Ectodermal cell (in vitro differentiated cells): ENCODE results near the gene NDUFA8.
A peak's percentile ranks its signal among the peaks of the same experiment; 100 is the strongest.

Experiments used
- H3K27ac ChIP-seq: 2 replicates; pipeline ENCODE4 v1.7.0; 2013; ENCODE audit warnings: mild to moderate bottlenecking, low read depth, low read length; ENCODE audit not compliant: insufficient read depth, poor library complexity, severe bottlenecking
- H3K27me3 ChIP-seq: 2 replicates; pipeline ENCODE4 v1.7.0; 2013; ENCODE audit warnings: mild to moderate bottlenecking, low read length; ENCODE audit not compliant: insufficient read depth, control insufficient read depth, poor library complexity, severe bottlenecking
- H3K36me3 ChIP-seq: one replicate; pipeline ENCODE4 v1.7.0; 2013; ENCODE audit warnings: low read length; ENCODE audit not compliant: control insufficient read depth, insufficient read depth
- H3K4me1 ChIP-seq: one replicate; pipeline ENCODE4 v1.7.0; 2013; ENCODE audit warnings: low read length; ENCODE audit not compliant: control insufficient read depth, insufficient read depth
- H3K4me3 ChIP-seq: 2 replicates; pipeline ENCODE4 v1.7.0; 2013; ENCODE audit warnings: low read depth, low read length, control low read depth; ENCODE audit not compliant: insufficient read depth
- H3K9me3 ChIP-seq: 2 replicates; pipeline ENCODE4 v1.7.0; 2013; ENCODE audit warnings: mild to moderate bottlenecking, low read length, moderate library complexity; ENCODE audit not compliant: control insufficient read depth
- WGBS, 2 experiments: methylation state at CpG; one replicate each; pipeline ENCODE4 v1.1.7; 2013; ENCODE audit warnings: missing lambda C conversion rate in 2 of 2; 5-methylcytosine and 5-hydroxymethylcytosine counted together

NDUFA8 gene

GRCh38 chr9:122129969-122130368, 29.6 kb downstream of the NDUFA8 start:
- H3K27ac ChIP-seq = no peak overlapping the region
- no peaks in the 10 kb centered on the region for H3K9me3 ChIP-seq
- H3K4me1 ChIP-seq = peaks cover 25% of the 10 kb centered on the region
- H3K36me3 ChIP-seq = no peaks in the 10 kb centered on the region
- WGBS, 2 experiments = 92 to 96% methylated on average over 2 of the region's 2 CpGs
- no peak overlapping the region for H3K4me3 ChIP-seq
- H3K27me3 ChIP-seq = peaks cover 70% of the 10 kb centered on the region

- Histone ChIP-seq H3K4me1 (peaks cover 24% of the 10 kb centered on the region), H3K36me3 (no peaks in the 10 kb centered on the region), H3K4me3 (no peak overlapping the region), H3K9me3 (no peaks in the 10 kb centered on the region), H3K27me3 (peaks cover 64% of the 10 kb centered on the region), H3K27ac (no peak overlapping the region)
- WGBS, 2 experiments = 84 to 90% methylated on average over 7 of the region's 7 CpGs
These were observed 30.6 kb downstream of the NDUFA8 start for GRCh38 chr9:122128969-122129343.

GRCh38 chr9:122128007-122128968, 31.3 kb downstream of the NDUFA8 start:
- Histone ChIP-seq H3K9me3 (no peaks in the 10 kb centered on the region), H3K4me3 (no peak overlapping the region), H3K36me3 (no peaks in the 10 kb centered on the region), H3K4me1 (peaks cover 24% of the 10 kb centered on the region), H3K27me3 (peaks cover 58% of the 10 kb centered on the region), H3K27ac (no peak overlapping the region)
- WGBS, 2 experiments = 90 to 91% methylated on average over 24 of the region's 24 CpGs

GRCh38 chr9:122127396-122127798, 32.2 kb downstream of the NDUFA8 start:
- no peak overlapping the region for H3K4me3 ChIP-seq
- peaks cover 24% of the 10 kb centered on the region for H3K4me1 ChIP-seq
- no peak overlapping the region for H3K27ac ChIP-seq
- WGBS, 2 experiments = 77 to 78% methylated on average over 10 of the region's 10 CpGs
- no peaks in the 10 kb centered on the region for H3K36me3 ChIP-seq
- H3K27me3 ChIP-seq = peaks cover 49% of the 10 kb centered on the region
- no peaks in the 10 kb centered on the region for H3K9me3 ChIP-seq

- Histone ChIP-seq H3K4me1 (peaks cover 16% of the 10 kb centered on the region), H3K27ac (no peak overlapping the region), H3K4me3 (peak overlapping the region; percentile 33), H3K9me3 (no peaks in the 10 kb centered on the region), H3K36me3 (no peaks in the 10 kb centered on the region), H3K27me3 (peaks cover 41% of the 10 kb centered on the region)
- WGBS, 2 experiments = 12 to 15% methylated on average over 64 of the region's 64 CpGs
These were observed 33.0 kb downstream of the NDUFA8 start for GRCh38 chr9:122126331-122127261.

GRCh38 chr9:122125509-122126330, 33.9 kb downstream of the NDUFA8 start:
- Histone ChIP-seq H3K4me1 (peaks cover 10% of the 10 kb centered on the region), H3K9me3 (no peaks in the 10 kb centered on the region), H3K4me3 (no peak overlapping the region), H3K36me3 (no peaks in the 10 kb centered on the region), H3K27me3 (peaks cover 32% of the 10 kb centered on the region), H3K27ac (no peak overlapping the region)
- WGBS, 2 experiments = 24 to 25% methylated on average over 21 of the region's 21 CpGs

- Histone ChIP-seq H3K9me3 (no peaks in the 10 kb centered on the region), H3K27me3 (peaks cover 31% of the 10 kb centered on the region), H3K36me3 (no peaks in the 10 kb centered on the region), H3K4me1 (peaks cover 10% of the 10 kb centered on the region), H3K27ac (no peak overlapping the region), H3K4me3 (no peak overlapping the region)
- WGBS, 2 experiments = 7 to 10% methylated on average over 8 of the region's 8 CpGs
These were observed 34.4 kb downstream of the NDUFA8 start for GRCh38 chr9:122125158-122125508.

- no peak overlapping the region for H3K27ac ChIP-seq
- H3K27me3 ChIP-seq = peaks cover 31% of the 10 kb centered on the region
- no peaks in the 10 kb centered on the region for H3K9me3 ChIP-seq
- H3K4me3 ChIP-seq = no peak overlapping the region
- WGBS, 2 experiments = 82 to 83% methylated on average over 7 of the region's 7 CpGs
- peaks cover 10% of the 10 kb centered on the region for H3K4me1 ChIP-seq
- no peaks in the 10 kb centered on the region for H3K36me3 ChIP-seq
These were observed 35.1 kb downstream of the NDUFA8 start for GRCh38 chr9:122124528-122124927.

- peaks cover 31% of the 10 kb centered on the region for H3K27me3 ChIP-seq
- WGBS, 2 experiments = 75 to 83% methylated on average over 1 of the region's 1 CpG
These were observed 35.5 kb downstream of the NDUFA8 start for GRCh38 chr9:122124048-122124447.

More at GRCh38 chr9:122124048-122124447, 35.5 kb downstream of the NDUFA8 start:
- Histone ChIP-seq H3K27ac (no peak overlapping the region), H3K4me1 (peaks cover 10% of the 10 kb centered on the region), H3K9me3 (no peaks in the 10 kb centered on the region), H3K36me3 (no peaks in the 10 kb centered on the region), H3K4me3 (no peak overlapping the region)
